HG03064 (cell line): ENCODE results near the gene PBX1.
"Not testable (repeated sequence)": the region's sequence is repeated elsewhere in the genome, so short reads cannot be mapped to it uniquely, and the experiment has no call there.

Source experiments
- ATAC-seq: cut with Tn5 transposase; IDR thresholded peaks from one replicate; pipeline ENCODE4 v1.9.1; 2021; ENCODE audit warnings: low read depth; ENCODE audit not compliant: unreplicated experiment

The PBX1 gene

GRCh38 chr1:164558461-164559341, at the start of gene PBX1:
Gene PBX1, plus strand, starts transcription at chr1:164559184.
- ATAC-seq, result peak; percentile 100

- no peak for ATAC-seq
These were observed 48.5 kb upstream of the PBX1 start for GRCh38 chr1:164510435-164510834.

GRCh38 chr1:164511001-164511705, 47.8 kb upstream of the PBX1 start:
- no peak for ATAC-seq

GRCh38 chr1:164515231-164515630, 43.8 kb upstream of the PBX1 start:
- no peak for ATAC-seq

- no peak for ATAC-seq
These were observed 43.2 kb upstream of the PBX1 start for GRCh38 chr1:164515711-164516331.

GRCh38 chr1:164516591-164516990, 42.4 kb upstream of the PBX1 start:
- ATAC-seq, result no peak

GRCh38 chr1:164518692-164519332, 40.2 kb upstream of the PBX1 start:
- ATAC-seq, result no peak

GRCh38 chr1:164519426-164519825, 39.6 kb upstream of the PBX1 start:
- ATAC-seq, result no peak

GRCh38 chr1:164524810-164525209, 34.2 kb upstream of the PBX1 start:
- ATAC-seq, result no peak

- no peak for ATAC-seq
These were observed 23.9 kb upstream of the PBX1 start for GRCh38 chr1:164534863-164535610.

- not testable (repeated sequence) for ATAC-seq
These were observed 6.5 kb upstream of the PBX1 start for GRCh38 chr1:164552463-164552988.

GRCh38 chr1:164557270-164557669, 1.7 kb upstream of the PBX1 start:
- ATAC-seq, result no peak

- ATAC-seq, result no peak
These were observed 513 bp downstream of the PBX1 start for GRCh38 chr1:164559342-164560051.

- ATAC-seq, result no peak
These were observed 1.1 kb downstream of the PBX1 start for GRCh38 chr1:164560121-164560541.

GRCh38 chr1:164560556-164560955, 1.6 kb downstream of the PBX1 start:
- no peak for ATAC-seq

- ATAC-seq, result no peak
These were observed 2.0 kb downstream of the PBX1 start for GRCh38 chr1:164561007-164561406.

- no peak for ATAC-seq
These were observed 2.5 kb downstream of the PBX1 start for GRCh38 chr1:164561472-164561871.

- no peak for ATAC-seq
These were observed 3.1 kb downstream of the PBX1 start for GRCh38 chr1:164562061-164562460.

- no peak for ATAC-seq
These were observed 3.5 kb downstream of the PBX1 start for GRCh38 chr1:164562511-164562910.
